Measurements from ENCODE around the gene IZUMO4.

The IZUMO4 gene, protein sequence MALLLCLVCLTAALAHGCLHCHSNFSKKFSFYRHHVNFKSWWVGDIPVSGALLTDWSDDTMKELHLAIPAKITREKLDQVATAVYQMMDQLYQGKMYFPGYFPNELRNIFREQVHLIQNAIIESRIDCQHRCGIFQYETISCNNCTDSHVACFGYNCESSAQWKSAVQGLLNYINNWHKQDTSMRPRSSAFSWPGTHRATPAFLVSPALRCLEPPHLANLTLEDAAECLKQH

DNA sequence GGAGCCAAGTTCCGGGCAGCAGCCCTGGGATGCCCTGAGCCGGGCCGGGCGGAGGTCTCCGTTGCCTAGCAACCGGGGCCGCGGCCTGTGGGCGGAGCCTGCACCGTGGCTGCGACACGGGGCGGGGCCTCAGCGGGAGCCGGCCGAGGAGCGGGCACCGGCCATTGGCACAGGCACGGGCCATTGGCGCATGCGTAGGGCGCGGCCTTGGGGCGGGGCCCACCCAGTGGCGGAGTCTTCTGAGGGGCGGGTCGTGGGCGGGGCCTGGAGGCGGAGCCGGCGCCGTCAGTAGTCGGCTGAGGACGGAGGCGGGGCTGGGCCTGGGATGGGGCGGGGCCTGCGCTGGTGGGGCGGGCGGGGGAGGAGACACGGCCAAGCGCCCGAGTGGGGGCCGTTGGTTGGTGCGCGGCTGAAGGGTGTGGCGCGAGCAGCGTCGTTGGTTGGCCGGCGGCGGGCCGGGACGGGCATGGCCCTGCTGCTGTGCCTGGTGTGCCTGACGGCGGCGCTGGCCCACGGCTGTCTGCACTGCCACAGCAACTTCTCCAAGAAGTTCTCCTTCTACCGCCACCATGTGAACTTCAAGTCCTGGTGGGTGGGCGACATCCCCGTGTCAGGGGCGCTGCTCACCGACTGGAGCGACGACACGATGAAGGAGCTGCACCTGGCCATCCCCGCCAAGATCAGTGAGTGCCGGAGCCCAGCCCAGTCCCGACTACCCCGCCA, at the start of gene IZUMO4:
Gene IZUMO4 (plus strand): TSS at position 436 of the 723 bp plus-strand sequence. CDS start 31 bp downstream, at position 467.
- peak; percentile 100 for DNase-seq (ENCODE audit: low read depth in 2 of 2)

DNA sequence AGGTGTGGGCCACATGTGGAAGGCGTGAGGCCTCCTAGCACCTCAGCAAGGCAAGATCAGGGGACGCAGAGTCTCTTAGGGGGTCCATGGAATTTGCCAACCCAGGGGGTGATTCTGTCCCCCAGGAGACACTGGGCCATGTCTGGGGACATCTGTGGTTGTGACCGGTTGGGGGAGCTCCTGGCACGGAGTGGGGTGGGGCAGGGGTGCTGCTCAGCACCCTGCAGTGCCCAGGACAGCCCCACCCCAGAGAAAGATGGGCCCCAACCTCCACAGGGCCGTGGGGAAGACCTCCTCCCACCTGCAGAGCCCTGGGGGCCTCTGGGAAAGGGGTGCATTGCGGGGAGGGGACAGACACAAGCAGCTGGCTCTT, 49.7 kb upstream of the IZUMO4 start:
- no peak for DNase-seq (ENCODE audit: low read depth in 2 of 2)

DNA sequence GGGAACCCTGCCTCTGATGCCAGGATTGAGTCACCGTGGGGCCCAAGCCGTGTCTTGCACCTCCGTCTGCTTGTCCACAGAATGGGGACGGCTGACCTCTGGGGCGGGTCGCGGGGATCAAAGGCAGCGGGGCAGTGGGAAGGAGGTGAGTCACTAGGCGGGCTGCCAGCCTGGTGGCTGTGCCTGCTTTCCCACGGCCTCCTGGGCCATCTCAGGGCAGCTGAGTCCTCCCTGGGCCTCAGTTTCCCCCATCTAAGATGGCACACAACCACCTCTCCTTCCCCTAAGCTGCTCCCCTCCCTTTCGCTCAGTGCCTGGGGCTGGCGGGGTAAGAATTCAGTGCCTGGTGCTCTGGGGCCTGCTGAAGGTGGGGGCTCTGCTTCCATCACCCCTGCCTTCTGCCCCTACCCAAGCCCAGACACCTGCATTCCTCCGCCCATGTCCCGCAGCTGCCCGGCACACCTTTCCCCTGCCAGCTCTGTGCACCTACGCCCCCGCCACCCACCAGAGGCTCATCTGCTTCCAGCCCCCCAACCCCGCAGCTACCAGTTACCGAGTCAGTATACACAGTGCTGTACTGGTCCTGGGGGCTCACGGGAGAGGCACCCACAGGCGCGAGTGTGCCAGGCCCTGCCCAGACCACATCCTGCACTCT, 49.1 kb upstream of the IZUMO4 start:
- no peak for DNase-seq (ENCODE audit: low read depth in 2 of 2)

DNA sequence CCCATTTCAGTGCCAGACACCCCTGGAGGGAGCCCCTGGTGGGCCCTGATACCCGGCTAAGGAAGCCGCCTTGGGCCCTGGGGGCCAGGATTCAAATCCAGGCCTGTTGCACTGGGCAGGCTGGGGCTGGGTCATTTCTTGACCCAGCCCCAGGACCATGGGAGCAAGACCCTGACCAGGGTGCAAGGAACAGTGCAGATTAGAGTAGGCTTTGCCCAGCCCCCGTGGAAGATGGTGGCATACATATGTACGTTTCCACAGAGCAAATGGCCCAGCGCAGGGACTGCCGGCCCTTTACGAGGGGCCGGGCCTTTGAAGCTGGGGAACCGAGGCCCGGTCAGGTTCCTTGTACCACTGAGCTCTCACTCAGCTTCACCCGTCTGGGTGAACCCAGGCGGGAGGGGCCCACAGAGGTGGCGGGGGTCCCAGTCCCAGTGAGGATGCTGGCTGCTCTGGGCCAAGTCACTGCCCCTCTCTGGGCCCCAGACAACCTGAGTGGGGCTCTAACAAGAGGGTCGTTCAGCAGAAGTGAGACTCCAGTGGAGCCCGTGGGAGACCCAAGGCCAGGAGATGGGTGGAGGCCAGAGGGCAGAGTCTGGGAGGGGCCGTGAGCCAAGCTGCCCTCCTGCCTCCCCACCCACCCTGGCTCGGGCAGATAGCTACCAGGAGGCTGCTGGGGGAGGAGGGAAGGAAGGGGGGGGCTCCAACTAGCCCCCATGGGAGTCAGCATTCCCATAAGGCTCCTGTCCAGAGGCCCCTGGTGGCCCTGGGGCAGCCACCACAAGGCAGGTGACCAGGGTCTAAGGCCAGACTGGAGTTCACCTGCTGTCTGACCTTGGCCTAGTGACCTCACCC, 48.4 kb upstream of the IZUMO4 start:
- DNase-seq (ENCODE audit: low read depth in 2 of 2), result no peak

DNA sequence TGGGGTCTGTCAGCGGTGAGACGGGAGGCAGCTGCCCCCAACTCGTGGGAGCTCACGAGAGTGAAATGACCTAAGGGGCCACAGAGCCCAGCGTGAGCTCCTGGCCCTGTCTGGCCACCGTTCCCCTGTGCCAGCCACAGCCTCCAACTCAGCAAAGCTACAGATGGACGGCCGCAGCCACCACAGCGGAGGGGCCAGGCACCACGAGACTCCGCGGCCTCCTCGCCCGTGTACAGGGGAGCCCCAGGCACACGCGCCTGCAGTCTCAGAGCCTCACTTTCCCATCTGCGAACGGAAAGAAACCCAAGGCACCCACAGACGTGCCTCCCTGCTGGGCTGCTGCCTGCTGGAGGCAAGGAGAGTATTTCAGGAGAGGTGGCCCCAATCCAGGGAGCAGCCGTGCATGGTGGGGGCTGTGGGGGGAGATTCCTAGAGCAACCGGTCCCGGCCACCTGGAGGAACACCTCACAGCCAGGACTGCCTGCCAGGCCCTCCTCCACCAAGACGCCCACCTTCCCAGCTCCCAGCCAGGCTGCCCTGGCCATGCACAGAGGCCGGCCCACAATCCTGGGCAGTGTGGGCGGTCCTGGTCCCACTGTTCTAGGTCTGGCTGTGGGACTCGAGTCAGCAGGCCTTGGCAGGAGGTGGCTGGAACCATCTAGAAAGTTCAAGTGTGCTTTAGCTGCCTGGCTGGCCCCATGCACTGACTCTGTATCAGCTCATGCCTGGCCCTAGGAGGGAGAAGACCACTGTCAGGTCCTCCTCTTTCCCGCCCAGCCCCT, 47.6 kb upstream of the IZUMO4 start:
- no peak for DNase-seq (ENCODE audit: low read depth in 2 of 2)

DNA sequence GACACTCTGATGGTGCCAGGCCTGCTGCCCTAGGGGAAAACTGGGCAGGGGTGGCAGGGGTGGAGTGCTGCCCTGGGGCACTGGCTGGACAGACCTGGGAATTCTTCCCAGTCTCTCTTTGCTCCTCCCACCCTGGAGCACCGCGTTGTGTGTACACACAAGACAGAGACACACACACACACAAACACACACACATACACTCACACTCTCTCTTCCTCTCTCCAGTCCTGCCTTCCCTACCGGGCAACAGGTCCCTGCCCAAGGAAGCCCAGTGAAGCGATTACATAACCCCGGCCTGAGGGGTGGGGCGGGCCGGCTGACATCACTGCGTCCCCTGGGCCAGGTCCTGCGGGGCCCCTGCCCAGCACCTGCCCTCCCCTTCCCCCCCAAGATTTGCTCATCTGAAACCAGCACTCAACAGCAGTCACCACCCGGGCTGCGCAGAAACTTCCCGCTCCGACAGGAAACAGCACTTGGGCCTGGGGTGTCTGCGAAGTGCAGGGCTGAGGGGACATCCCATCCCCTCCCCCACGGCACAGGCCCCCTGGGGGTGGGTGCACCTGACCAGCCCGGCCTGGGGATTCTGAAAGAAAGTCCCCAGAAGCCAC, 46.9 kb upstream of the IZUMO4 start:
- DNase-seq (ENCODE audit: low read depth in 2 of 2), result peak in 1 of 2 donors; percentile 45

DNA sequence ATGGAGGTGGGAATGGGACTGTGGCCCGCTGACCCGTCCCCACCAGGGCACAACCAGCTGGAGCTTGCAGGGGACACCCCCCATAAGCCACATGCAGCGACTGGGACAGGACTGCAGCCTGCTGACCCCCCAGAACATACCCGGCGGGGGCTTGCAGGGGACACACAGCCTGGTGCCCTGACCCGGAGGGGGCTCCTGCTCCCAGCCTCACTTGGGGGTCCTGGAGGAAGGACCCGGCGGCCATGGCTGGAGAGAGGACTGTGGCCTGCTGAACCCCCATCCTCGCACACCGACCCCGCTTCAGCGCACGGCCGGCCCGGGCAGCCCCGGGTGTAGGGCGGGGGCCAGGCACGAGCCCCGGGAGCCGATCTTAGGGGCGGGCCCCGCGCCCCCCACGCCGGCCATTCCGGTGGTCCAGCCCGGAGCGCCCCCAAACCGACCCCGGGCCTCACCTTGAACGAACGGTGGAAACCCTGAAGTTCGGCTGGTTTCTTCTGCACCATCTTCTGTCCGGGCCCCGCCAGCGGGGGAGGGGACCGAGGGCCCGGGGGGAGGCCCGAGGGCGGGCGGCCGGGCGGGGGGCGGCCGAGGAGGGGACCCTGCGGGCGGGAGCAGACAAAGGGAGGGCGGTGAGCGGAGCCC, 46.2 kb upstream of the IZUMO4 start:
- DNase-seq (ENCODE audit: low read depth in 2 of 2), result no peak

DNA sequence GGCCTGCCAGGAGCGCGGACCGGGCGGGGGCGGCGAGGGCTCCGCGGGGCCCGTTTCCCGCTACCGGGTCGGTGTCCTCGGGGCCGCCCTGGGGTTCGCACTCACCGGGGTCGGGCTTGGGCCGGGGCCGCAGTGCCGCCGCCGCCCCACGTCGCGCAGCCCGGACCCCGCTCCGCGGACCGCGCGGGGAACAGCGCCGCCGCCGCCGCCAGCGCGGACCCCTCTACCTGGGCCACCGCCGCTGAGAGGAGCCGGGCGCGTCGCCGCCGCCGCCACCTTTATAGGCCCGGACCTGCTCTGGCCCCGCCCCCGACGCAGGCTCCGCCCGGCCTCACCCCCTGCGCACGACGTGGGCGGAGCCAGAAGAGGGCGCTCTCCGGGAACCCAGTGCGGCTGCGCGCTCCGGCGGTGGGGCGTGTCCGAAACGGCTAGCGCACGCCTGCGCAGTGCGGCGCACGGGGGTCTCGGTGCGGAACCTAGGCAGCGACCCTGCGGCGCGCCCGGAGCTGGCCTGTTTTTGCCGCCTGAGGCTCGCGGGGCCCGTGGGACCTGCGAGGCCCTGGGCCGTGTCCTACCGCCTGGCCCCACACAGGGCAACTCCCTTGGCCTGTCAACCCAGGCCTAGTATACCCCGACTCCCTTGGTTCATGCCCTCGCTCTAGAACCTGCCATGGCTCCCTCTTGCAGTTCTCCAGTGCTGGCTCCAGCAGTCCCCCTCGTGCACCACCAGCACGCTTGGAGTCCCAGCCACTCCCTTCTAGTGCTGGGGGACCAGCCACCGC, 45.5 kb upstream of the IZUMO4 start, which contains the start of gene MKNK2:
Gene MKNK2 (minus strand): TSS at position 254 of the 782 bp plus-strand sequence. CDS start 393 bp downstream, outside the sequence.
- peak; percentile 90 to 96 for DNase-seq (ENCODE audit: low read depth in 2 of 2)

DNA sequence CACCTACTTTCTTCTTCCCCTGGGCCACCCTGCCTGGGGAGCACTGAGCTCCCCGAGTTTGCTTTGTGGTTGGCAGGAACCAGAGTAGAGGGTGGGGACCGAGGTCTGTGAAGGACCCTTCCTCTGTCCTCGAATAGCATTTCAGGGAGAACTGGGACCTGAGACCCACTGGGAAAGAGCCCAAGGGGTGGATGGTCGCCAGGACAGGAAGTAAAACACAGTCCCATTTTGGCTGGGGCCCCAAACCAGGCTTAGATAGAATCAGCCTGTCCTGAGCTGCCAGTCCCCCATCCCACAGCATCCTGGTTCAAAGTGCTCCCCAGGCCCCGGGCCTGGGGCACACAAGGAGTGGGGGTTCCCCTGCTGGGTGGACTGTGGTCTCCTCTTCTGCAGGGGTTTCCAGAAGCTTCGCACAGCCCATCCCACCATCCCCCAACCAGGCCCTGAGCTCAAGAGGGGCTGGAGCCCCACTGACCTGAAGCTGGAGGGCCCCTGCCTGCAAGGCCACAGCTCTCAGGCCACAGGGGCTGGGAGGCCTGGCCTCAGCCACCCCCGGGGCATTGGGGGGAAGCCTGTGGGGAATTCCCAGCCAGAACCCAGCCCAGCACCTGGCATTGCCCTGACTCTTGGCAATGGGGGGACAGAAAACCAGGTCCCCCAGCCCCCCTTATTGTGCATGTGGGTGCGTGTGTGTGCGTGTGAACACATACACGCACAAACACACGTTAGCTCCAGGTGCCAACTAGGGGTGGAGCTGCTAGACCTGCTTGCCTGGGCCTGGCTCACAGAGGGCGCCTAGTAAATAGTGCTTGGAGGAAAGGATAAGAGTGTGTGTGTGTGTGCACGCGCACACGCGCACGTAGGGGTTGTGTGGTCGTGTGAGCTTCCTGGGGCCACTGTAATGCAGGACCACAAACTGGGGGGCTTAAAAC, 44.7 kb upstream of the IZUMO4 start:
- no peak for DNase-seq (ENCODE audit: low read depth in 2 of 2)

DNA sequence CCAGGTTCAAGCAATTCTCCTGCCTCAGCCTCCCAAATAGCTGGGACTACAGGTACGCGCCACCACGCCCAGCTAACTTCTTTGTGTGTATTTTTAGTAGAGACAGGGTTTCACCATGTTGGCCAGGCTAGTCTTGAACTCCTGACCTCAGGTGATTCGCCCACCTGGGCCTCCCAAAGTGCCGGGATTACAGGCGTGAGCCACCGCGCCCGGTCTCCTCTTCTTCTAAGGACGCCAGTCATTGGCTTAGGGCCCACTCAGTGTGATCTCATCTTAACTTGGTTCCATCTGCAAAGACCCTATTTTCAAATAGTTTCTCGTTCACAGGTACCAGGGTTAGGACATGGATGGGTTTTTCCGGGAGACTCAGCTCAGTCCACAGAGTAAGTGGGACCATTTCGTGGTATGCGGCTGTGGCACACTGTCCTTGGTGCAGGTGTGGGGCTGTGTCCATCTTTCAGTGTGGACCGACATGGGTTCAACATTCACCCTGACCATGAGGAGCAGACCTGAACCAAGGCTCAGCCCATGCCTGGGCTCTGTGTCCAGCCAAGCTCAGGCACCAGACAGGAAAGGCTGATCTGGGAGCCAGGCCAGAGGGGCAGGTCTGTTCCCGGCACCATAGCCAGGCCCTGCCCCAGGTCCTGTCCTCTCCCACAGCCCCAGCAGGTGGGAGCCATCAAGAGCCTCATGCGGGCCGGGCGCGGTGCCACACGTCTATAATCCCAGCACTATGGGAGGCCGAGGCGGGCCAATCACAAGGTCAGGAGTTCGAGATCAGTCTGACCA, 42.9 kb upstream of the IZUMO4 start:
- DNase-seq (ENCODE audit: low read depth in 2 of 2), result no peak

DNA sequence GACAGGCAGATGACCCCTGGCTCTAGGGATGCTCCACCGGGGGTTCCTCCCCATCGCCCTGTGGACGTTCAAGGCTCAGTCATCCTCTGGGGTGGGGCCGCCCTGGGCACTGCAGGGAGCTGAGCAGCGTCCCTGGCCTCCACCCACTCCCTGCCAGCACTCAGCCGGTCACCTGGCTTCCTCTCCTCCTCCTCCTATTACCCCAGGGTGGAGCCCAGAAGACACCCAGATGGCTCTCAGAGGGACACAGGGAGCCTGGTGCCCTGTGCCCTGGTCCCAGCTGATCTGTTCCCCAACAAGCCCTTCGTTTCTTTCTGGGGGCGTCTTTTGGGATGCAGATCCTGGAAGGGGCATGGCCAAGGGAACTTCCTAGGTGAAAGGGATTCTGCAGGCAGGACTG, 42.0 kb upstream of the IZUMO4 start:
- no peak for DNase-seq (ENCODE audit: low read depth in 2 of 2)

DNA sequence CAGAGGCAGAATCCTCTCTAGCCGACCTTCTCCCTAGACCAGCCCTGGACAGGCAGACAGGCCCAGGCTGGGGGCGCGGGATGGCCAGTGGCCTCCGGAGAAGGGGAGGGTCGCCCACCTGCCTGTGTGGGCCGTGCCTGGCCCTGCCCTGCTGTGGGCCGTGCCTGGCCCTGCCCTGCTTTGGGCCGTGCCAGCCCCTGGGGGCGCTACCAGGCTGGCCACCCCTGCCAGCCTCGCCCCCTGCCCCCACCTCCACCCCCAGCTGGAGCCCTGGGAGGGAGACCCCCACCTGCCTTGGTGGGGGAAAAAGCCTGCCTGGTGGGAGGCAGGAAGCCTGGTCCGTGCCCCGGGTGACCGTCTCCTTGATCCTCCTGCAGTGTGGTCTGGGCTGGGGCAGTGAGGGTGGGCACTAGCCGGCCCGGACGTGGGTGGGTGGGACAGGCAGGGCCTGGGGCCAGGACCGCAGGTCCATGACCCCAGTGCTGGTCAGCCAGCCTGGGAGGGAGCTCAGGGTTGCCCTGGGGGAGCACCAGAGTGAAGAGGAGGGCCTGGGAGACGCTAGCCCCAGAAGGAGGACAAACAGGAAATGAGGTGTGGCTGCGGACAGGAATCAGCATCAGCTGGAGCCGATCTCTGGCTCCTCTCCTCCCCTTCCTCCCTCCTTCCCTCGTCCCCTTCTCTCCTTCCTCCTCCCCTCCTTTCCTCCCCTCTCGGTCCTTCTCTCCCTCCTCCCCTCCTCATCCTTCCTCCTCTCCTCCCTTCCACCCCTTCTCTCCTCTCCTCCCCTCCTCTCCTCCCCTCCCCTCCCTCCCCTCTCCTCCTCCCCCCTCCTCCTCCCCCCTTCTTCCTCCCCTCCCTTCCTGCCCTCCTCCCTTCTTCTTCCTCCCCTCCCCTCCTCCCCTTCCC, 40.5 kb upstream of the IZUMO4 start:
- no peak for DNase-seq (ENCODE audit: low read depth in 2 of 2)

DNA sequence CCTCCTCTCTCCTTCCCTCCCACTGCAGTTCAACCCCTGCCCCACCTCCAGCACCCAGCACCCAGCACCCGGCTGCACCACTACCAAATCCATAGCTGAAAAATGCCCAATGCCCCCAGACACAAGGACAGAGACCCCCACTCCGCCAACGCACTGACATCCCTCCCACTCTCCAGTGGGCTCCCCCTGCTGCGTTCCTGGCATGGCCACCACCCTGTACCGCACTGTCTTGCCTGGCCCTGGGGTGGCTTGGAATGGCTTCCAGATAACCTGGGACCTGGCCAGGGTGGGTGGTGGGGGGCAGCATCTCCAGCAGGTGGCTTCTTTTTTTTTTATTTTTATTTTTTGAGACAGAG, 39.9 kb upstream of the IZUMO4 start:
- DNase-seq (ENCODE audit: low read depth in 2 of 2), result no peak

DNA sequence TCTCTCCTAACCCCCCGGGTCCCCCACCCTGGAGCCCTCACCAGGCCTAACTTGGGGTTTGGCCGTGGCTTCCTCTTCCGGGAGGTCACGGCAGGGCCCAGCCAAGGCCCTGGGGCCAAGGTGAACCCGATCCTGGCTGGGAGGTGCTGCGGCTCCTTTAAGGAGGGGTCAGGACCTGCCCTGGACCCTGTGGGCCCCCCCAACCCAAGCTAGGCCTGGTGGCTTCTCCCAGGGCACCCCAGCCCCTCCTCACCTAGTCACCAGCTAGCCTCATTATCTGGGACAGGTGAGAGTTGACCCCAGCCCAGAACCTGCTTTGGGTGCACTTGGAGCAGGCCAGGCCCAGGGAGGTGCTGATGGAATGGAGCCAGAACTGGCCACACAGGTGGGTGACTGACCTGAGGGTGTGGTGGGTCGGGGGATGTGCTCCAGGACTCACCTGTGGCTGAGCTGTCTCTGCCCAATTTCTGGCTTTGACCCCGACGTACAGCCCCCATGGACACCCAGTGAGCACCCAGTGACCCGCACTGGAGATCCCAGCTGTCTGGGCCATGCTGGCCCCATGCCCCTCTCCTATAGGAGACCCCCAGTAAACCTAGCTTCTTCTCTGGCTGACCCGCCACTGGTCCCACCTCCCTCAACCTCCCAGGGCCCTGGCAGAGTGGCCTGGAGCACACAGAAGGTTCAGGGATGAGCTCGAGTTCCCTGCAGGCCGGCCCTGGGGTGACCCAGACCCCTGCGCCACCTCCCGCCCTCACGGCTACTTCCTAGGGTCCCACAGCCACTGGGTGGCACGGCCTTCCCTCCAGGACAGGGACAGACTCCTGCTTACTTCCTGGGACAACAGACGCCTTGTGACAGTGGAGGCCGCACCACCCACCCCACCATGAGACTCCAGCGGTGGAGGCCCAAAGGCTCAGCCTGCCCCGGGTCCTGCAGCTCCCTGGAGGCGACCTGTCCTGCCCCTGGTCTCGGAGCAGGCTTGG, 38.9 kb upstream of the IZUMO4 start:
- DNase-seq (ENCODE audit: low read depth in 2 of 2), result no peak
